Stimulated activated naive B cell treated with anti-CD40 and anti-IgM and Interleukin-4, amounts not matched to agents 10 μg/mL and 1 μg/mL and 100 μg/mL, for 72 hours (primary cell): Measurements from ENCODE around the gene OTOF.

Source experiments
- ATAC-seq, 2 donors: fragments of 150-1000 bp; cut with Tn5 transposase; replicated peaks; 2 replicates each; pipeline ENCODE4 v1.10.0; 2021; ENCODE audit warnings: moderate library complexity in 1 of 2
- DNase-seq: peaks from one replicate; pipeline ENCODE4 v3.0.0; 2021
- H3K27ac Mint-ChIP-seq: one replicate; pipeline ENCODE4 v1.8.0; 2022; ENCODE audit warnings: mild to moderate bottlenecking, mixed read lengths
- H3K27me3 Mint-ChIP-seq, 2 donors: one replicate each; pipeline ENCODE4 v1.8.0; 2022; ENCODE audit warnings: mixed read lengths in 2 of 2
- H3K36me3 Mint-ChIP-seq, 2 donors: one replicate each; pipeline ENCODE4 v1.8.0; 2022; ENCODE audit warnings: mixed read lengths in 2 of 2, mild to moderate bottlenecking in 1 of 2
- H3K4me1 Mint-ChIP-seq, 2 donors: one replicate each; pipeline ENCODE4 v1.8.0; 2022; ENCODE audit warnings: mixed read lengths in 2 of 2, mild to moderate bottlenecking in 1 of 2
- H3K4me3 Mint-ChIP-seq, 2 donors: one replicate each; pipeline ENCODE4 v1.8.0; 2022; ENCODE audit warnings: mild to moderate bottlenecking in 2 of 2, mixed read lengths in 2 of 2, moderate library complexity in 1 of 2
- H3K9me3 Mint-ChIP-seq, 2 donors: one replicate each; pipeline ENCODE4 v1.8.0; 2022; ENCODE audit warnings: mixed read lengths in 2 of 2, mild to moderate bottlenecking in 1 of 2

Gene OTOF

DNA sequence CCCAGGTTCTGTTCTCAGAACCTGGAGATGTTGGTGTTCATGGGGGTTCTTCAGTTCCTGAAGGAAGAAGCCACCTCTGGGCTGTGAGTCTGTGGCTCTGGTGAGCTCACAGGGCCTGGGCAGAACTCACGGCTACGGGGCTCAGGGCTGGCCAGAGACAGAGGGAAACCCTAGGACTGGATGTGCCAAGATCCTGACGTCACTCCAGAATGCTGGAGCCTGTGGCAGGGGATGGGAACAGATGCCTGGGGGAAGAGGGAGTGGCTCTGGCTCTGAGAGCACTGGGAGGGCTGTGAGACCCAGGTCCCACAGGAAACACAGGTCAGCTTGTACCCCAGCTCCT lies at the start of gene OTOF:
Gene OTOF (minus strand): TSS at position 214 of the 343 bp plus-strand sequence.
- ATAC-seq: no peak
- no peak for DNase-seq
- H3K9me3 Mint-ChIP-seq: peaks cover 0 to 2% of the 10 kb centered on the region in 2 donors
- H3K27ac Mint-ChIP-seq: no peak within 1 kb of the TSS
- H3K4me3 Mint-ChIP-seq: no peak within 1 kb of the TSS
- H3K4me1 Mint-ChIP-seq: peaks cover 2 to 8% of the 10 kb centered on the region in 2 donors
- no peaks in the 10 kb centered on the region for H3K36me3 Mint-ChIP-seq
- H3K27me3 Mint-ChIP-seq: peaks cover 9 to 10% of the 10 kb centered on the region in 2 donors

DNA sequence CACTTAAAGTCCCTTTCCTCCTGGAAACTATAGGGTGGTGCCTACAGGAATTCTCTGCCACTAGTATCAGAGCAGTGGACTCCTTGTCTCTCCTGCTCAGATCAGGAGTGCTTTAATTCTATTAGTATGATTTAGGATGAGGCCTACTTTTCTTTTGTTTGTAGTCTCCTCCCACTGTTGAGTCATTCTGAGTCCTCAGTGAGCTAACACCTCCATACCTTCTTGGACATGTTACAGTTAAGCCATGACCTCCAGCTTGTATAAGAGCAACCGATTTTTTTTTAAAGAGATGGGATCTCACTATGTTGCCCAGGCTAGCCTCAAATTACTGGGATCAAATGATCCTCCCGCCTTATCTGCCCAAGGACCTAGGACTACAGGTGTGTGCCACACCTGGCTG lies 48.7 kb upstream of the OTOF start:
- Mint-ChIP-seq H3K4me1 (no peaks in the 10 kb centered on the region), H3K36me3 (no peaks in the 10 kb centered on the region), H3K4me3 (no peak overlapping the region), H3K9me3 (no peaks in the 10 kb centered on the region), H3K27ac (no peak overlapping the region), H3K27me3 (peaks cover 11 to 24% of the 10 kb centered on the region in 2 donors)
- ATAC-seq (no peak), DNase-seq (no peak)

DNA sequence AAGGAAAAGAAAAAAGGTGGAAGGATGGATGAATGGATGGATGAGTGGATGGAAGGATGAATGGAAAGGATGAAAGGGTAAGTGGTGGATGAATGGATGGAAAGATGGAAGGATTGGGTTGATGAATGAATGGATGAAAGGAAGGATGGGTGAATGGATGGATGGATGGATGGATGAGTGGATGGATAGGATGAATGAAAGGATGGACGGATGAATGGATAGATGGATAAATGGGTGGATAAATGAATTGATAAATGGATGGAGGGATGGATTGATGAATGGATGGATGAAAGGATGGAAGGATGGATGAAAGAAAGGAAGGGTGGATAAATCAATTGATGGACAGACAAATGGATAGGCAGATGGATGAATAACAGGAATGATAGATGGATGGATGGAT lies 48.2 kb upstream of the OTOF start:
- Mint-ChIP-seq H3K4me3 (no peak overlapping the region), H3K9me3 (no peaks in the 10 kb centered on the region), H3K27ac (no peak overlapping the region), H3K36me3 (no peaks in the 10 kb centered on the region), H3K27me3 (peaks cover 11 to 19% of the 10 kb centered on the region in 2 donors), H3K4me1 (no peaks in the 10 kb centered on the region)
- ATAC-seq: no peak
- DNase-seq: no peak

DNA sequence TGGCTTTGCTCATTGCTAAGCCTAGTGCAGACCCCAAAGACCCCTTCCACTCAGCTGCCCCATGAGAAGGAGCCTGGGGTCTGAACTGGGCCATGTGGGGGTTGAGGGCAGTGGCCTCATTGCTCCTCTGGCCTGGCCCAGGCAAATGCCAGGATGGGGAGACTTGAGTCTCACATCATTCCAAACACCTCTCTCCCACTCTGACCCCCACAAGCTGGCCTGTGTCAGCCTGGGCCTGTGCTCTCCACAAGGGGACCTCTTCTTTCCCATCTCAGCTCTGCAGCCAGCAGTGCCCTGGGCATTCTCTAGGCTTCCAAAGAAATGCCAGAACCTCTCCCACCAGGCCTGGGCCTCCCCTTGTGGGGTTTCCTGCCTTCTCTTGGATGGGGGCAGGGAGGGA lies 45.8 kb upstream of the OTOF start:
- H3K9me3 Mint-ChIP-seq: no peaks in the 10 kb centered on the region
- DNase-seq: no peak
- H3K4me1 Mint-ChIP-seq: no peaks in the 10 kb centered on the region
- H3K36me3 Mint-ChIP-seq: no peaks in the 10 kb centered on the region
- no peak for ATAC-seq
- peaks cover 14 to 19% of the 10 kb centered on the region in 2 donors for H3K27me3 Mint-ChIP-seq
- H3K4me3 Mint-ChIP-seq: no peak overlapping the region
- no peak overlapping the region for H3K27ac Mint-ChIP-seq

DNA sequence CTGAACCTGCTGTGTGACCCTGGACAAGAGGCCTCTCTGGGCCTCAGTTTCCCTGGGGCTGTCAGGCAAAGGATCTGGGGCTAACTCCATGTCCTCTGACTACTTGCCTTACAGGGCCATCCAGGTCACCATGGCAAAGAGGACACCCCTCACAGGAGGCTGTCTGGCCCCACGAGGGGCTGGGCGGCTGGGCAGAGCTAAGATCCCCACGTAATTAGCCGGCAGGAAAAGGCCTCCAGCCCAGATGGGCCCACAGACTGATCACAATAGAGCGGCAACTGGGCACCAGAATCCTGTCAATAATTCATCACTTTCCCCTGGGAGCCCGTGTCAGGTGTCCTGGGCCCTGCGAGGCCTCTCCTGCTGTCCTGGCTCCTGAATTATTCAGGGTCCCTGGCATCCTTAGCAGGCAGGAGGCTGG lies 44.8 kb upstream of the OTOF start:
- Mint-ChIP-seq H3K27me3 (peaks cover 16 to 19% of the 10 kb centered on the region in 2 donors), H3K9me3 (no peaks in the 10 kb centered on the region), H3K4me3 (no peak overlapping the region), H3K27ac (no peak overlapping the region), H3K36me3 (no peaks in the 10 kb centered on the region), H3K4me1 (no peaks in the 10 kb centered on the region)
- ATAC-seq: no peak
- DNase-seq: no peak

DNA sequence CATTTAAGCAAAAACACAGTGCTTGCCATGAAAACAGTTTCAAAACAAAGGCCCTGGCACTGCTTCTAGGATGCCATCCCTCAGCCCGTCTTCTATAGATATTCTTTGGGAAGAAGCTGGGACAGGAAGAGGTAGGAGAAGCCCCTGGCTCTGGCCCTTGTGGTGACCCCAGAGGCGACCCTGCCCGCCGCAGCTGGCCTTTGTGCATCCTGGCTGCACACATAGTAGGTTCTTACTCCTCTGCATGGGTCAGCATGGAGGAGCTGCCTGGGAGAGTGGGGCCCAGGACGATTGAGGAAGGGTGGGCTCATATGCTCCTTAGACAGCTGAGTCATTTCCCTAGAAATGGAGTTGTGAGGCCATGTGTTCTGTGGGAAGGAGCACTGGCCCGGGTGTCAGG lies 44.4 kb upstream of the OTOF start:
- no peak overlapping the region for H3K27ac Mint-ChIP-seq
- DNase-seq (no peak), ATAC-seq (no peak)
- H3K36me3 Mint-ChIP-seq: no peaks in the 10 kb centered on the region
- H3K9me3 Mint-ChIP-seq: no peaks in the 10 kb centered on the region
- no peak overlapping the region for H3K4me3 Mint-ChIP-seq
- H3K27me3 Mint-ChIP-seq: peaks cover 19 to 20% of the 10 kb centered on the region in 2 donors
- H3K4me1 Mint-ChIP-seq: no peaks in the 10 kb centered on the region

DNA sequence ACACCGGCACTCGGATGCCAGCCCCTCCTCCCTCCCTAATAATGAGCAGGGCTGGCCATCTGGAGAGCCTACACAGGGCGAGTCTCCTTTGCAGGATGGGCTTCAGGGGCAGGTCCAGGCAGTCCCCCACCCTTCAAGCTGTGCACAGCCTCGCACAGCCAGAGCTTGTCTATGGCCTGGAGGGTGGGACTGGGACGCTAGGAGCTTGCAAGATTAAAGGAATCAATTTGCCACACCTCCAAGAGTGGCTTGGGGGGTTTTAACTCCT lies 43.9 kb upstream of the OTOF start:
- no peaks in the 10 kb centered on the region for H3K4me1 Mint-ChIP-seq
- no peak overlapping the region for H3K4me3 Mint-ChIP-seq
- no peaks in the 10 kb centered on the region for H3K36me3 Mint-ChIP-seq
- no peak overlapping the region for H3K27ac Mint-ChIP-seq
- DNase-seq (no peak), ATAC-seq (no peak)
- no peaks in the 10 kb centered on the region for H3K9me3 Mint-ChIP-seq
- peaks cover 19 to 20% of the 10 kb centered on the region in 2 donors for H3K27me3 Mint-ChIP-seq

DNA sequence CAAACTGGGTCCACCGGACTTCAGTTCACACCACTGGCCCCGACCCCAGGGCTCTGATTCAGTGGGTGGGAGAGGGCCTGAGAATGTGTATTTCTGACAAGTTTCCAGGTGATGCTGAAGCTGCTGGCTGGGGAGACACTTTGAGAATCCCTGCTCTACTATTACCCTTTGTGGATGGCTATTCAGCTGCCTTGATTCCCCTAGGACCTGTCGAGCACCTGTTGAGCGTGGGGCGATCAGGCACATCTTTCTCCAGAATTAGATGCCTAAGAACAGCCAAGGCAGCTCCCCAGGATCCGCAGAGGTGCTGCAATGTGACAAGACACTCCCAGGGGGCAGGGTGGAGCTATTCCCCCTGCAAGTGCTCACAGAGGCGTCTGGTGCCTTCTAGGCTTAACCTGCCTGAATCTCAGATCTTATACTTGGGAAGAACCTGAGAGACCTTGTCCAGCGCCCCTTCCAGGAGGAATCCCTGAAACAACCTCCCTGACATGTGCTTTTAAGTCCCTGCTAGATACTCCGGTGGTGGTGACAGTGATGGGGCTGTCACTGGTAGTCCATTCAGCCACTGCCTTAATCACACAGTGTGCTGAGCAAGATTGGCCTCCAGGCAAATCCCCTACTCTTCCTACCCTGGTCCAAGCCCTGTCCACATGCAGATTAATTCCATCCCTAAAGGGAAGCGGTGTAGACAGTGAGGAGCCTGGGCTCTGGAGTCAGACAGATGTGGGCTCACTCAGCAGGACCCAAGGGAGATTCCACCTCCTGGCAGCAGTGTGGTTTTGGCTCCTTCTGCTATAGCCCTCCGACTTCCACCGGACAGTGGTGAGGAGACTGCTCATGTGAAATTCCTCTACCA lies 43.4 kb upstream of the OTOF start:
- no peaks in the 10 kb centered on the region for H3K4me1 Mint-ChIP-seq
- no peak overlapping the region for H3K27ac Mint-ChIP-seq
- H3K9me3 Mint-ChIP-seq: no peaks in the 10 kb centered on the region
- peaks cover 19 to 20% of the 10 kb centered on the region in 2 donors for H3K27me3 Mint-ChIP-seq
- no peaks in the 10 kb centered on the region for H3K36me3 Mint-ChIP-seq
- ATAC-seq (peak; percentile 45 to 59), DNase-seq (no peak)
- H3K4me3 Mint-ChIP-seq: no peak overlapping the region

DNA sequence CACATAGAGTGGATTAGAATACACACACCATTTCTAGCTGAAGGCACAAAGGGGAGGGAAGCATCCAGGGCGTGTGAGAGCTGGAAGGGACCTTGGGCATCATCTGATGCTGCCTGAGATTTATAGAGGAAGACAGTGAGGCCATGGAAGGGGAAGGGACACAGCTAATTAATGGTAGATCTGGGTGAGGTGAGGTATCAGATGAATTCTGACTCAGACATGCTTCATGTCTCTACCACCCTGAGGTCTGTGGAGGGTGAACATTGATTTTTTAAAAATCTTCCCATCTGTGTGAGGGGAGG lies 42.2 kb upstream of the OTOF start:
- DNase-seq (no peak), ATAC-seq (no peak)
- Mint-ChIP-seq H3K36me3 (no peaks in the 10 kb centered on the region), H3K9me3 (no peaks in the 10 kb centered on the region), H3K27ac (no peak overlapping the region), H3K4me3 (no peak overlapping the region), H3K27me3 (peaks cover 19 to 20% of the 10 kb centered on the region in 2 donors), H3K4me1 (no peaks in the 10 kb centered on the region)

DNA sequence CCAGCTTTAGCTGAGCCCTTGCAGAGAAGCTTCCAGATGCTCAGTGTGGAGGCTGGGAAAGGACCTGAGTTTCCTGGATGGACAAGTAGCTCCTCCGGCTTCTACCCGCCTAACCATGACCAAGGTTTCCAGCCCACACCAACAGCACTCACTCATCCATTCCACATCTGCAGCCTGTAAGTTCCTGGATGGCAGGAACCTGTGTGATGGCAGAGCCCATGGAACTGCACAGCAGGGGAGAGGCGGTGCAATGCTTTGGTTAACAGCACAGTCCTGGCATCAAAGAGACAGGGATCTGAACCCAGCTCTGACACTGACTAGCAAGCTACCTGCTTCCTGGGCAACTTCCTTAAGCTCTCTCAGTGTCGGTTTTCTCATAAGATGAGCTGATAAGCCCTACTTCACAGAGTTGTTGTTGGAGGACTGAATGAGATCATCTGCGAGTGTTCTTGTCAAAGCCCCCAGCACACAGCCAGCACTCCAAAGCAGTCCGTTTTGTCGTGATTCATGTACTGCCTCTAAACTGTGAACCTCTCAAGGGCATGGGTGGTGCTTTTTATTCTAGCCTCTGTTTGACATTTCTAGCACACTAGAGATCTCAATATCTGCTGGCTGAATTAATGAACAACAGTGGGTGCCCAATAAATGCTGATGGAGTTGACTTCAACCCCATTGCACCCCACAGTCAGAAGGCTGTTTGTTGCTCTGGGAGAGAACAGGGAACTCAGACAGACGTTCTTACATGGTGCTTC lies 41.6 kb upstream of the OTOF start:
- Mint-ChIP-seq H3K36me3 (no peaks in the 10 kb centered on the region), H3K4me3 (no peak overlapping the region), H3K9me3 (no peaks in the 10 kb centered on the region), H3K27ac (no peak overlapping the region), H3K4me1 (no peaks in the 10 kb centered on the region), H3K27me3 (peaks cover 19 to 20% of the 10 kb centered on the region in 2 donors)
- DNase-seq: no peak
- ATAC-seq: no peak

DNA sequence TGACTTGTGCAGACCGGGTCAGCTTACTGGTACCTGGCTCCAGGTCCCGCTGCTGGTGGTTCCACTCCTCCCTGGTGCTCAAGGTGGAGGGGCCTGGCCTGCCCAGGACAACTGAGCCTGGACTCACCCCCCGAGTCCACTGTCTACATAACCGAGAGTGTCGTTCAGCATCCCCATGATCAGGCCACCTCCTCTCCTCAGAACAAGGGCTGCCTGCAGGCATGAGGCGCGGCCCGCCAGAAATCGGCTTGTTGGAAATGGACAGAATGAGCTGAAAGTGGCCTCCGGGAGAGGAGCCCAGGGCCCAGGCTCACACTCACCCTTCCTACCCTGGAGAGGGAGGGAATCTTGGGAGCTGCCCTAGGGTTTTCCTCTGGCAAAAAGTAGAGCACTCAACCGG lies 38.9 kb upstream of the OTOF start:
- Mint-ChIP-seq H3K27me3 (peaks cover 11 to 16% of the 10 kb centered on the region in 2 donors), H3K9me3 (no peaks in the 10 kb centered on the region), H3K27ac (no peak overlapping the region), H3K4me1 (peaks cover 0 to 3% of the 10 kb centered on the region in 2 donors), H3K4me3 (no peak overlapping the region), H3K36me3 (no peaks in the 10 kb centered on the region)
- ATAC-seq: no peak
- DNase-seq: no peak

DNA sequence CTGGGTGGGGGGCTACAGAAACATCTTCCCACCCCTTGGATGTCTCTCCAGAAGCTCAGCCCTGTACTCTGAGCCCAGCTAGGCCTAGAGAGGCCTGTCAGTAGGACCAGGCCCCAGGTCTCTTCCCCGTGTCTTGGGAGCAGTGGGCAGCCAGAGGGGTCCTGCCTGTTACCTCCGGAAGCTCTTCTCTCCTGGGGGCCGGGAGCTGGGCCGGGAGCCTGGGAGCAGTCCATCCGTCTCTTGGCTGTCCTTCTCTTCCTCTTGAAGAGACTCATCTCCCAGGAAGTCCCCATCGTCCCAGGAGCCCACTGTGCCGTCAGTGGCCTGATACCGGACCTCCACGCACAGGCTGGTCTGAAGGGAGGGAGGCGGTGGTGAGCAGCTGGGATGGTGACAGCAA lies 38.3 kb upstream of the OTOF start:
- H3K4me1 Mint-ChIP-seq: peaks cover 0 to 3% of the 10 kb centered on the region in 2 donors
- no peak overlapping the region for H3K27ac Mint-ChIP-seq
- DNase-seq: no peak
- ATAC-seq: no peak
- H3K4me3 Mint-ChIP-seq: no peak overlapping the region
- H3K36me3 Mint-ChIP-seq: no peaks in the 10 kb centered on the region
- H3K27me3 Mint-ChIP-seq: peaks cover 11 to 16% of the 10 kb centered on the region in 2 donors
- no peaks in the 10 kb centered on the region for H3K9me3 Mint-ChIP-seq

DNA sequence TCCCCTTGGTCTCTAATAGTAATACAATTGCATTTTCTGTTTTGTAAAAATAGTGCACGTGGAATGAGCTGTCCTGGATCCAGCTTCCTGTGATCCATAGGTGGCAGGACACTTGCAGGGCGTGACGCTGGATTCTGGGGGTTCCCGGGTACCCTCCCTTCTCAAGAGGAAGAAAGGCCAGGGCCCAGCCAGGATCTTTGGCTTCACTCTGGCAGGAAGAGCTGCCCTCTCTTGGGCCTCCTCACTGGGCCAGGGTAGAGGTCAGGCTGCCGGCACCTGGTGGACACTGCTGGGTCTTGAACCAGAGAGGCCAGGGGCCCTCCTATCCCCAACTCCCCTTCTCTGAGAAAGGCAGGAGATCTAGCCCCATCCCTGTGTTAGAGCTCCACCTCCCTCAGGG lies 37.8 kb upstream of the OTOF start:
- peaks cover 11 to 16% of the 10 kb centered on the region in 2 donors for H3K27me3 Mint-ChIP-seq
- H3K9me3 Mint-ChIP-seq: no peaks in the 10 kb centered on the region
- DNase-seq: no peak
- H3K4me1 Mint-ChIP-seq: peaks cover 0 to 3% of the 10 kb centered on the region in 2 donors
- H3K36me3 Mint-ChIP-seq: no peaks in the 10 kb centered on the region
- ATAC-seq: no peak
- H3K27ac Mint-ChIP-seq: no peak overlapping the region
- H3K4me3 Mint-ChIP-seq: no peak overlapping the region

DNA sequence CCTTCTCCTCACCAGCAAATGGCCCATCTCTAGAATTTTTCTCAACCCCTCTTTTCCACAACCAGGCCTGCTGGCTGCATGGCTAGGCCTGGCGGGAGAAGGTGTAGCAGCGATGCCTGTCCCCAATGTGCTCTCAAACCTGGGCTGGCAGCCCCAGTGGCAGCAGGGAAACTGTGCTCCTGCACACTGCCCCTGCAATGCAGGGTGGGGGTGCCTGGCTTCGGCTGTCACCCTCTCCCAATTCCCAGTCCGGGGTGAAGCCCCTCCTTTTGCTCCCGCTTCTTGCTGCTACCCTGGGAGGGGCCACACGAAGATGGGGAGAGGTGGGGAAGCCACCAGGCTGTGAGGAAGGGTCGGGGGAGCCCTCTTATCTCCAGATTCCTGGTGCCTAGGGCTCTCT lies 36.1 kb upstream of the OTOF start:
- ATAC-seq (no peak), DNase-seq (no peak)
- H3K27ac Mint-ChIP-seq: no peak overlapping the region
- H3K36me3 Mint-ChIP-seq: no peaks in the 10 kb centered on the region
- no peak overlapping the region for H3K4me3 Mint-ChIP-seq
- H3K4me1 Mint-ChIP-seq: peaks cover 0 to 3% of the 10 kb centered on the region in 2 donors
- H3K27me3 Mint-ChIP-seq: peaks cover 13 to 14% of the 10 kb centered on the region in 2 donors
- H3K9me3 Mint-ChIP-seq: no peaks in the 10 kb centered on the region

DNA sequence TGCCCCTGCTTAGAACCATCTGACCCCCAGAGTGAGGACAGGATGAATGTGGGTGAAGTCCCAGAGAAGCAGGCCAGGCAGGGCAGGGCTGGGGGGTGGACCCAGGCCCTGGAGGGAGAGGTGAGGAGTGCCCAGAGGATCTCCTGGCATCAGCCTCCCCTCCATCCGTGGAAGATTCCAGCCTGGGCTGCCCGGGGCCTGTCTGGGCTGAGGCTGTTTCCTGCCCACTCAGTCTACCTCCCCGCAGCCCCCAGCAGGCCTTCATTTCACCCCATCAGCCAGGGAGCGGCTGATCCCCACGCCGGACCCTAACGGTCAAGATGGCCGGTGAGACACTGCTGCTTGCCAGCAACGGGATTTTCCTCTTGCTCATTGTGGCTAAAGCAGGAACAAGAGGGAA lies 35.3 kb upstream of the OTOF start:
- H3K4me1 Mint-ChIP-seq: peaks cover 0 to 3% of the 10 kb centered on the region in 2 donors
- no peak overlapping the region for H3K27ac Mint-ChIP-seq
- no peak for ATAC-seq
- H3K36me3 Mint-ChIP-seq: no peaks in the 10 kb centered on the region
- peaks cover 12 to 13% of the 10 kb centered on the region in 2 donors for H3K27me3 Mint-ChIP-seq
- H3K4me3 Mint-ChIP-seq: no peak overlapping the region
- no peak for DNase-seq
- no peaks in the 10 kb centered on the region for H3K9me3 Mint-ChIP-seq
